HFFc6 (cell line): ENCODE data around the gene TAGLN2. TPM values are rescaled to one million over a fixed set of nuclear protein-coding genes. Genes with fewer than 3 reads are reported as not detected.

Experiments
- DNase-seq: peaks from one replicate; pipeline ENCODE4 v3.0.0-alpha.2; 2018
- H3K27ac Mint-ChIP-seq: 2 replicates; pipeline ENCODE4 v1.8.0; 2020; ENCODE audit warnings: mild to moderate bottlenecking, mixed read lengths
- H3K27me3 Mint-ChIP-seq: 2 replicates; pipeline ENCODE4 v1.8.0; 2021; ENCODE audit warnings: mild to moderate bottlenecking, moderate library complexity, mixed read lengths; ENCODE audit not compliant: insufficient read depth
- H3K36me3 Mint-ChIP-seq: 2 replicates; pipeline ENCODE4 v1.8.0; 2021; ENCODE audit warnings: low read depth, mixed read lengths
- H3K4me1 Mint-ChIP-seq: 2 replicates; pipeline ENCODE4 v1.8.0; 2020; ENCODE audit warnings: low read depth, mixed read lengths
- H3K4me3 Mint-ChIP-seq: 2 replicates; pipeline ENCODE4 v1.8.0; 2020; ENCODE audit warnings: mild to moderate bottlenecking, moderate library complexity, mixed read lengths
- H3K9me3 Mint-ChIP-seq: 2 replicates; pipeline ENCODE4 v1.8.0; 2020; ENCODE audit warnings: mild to moderate bottlenecking, mixed read lengths
- CTCF ChIP-seq: fragments of 200-600 bp; sonication (generic); IDR thresholded peaks from 2 replicates; pipeline ENCODE4 v1.5.0; 2021; ENCODE audit warnings: antibody characterized with exemption, mild to moderate bottlenecking
- total RNA-seq, 6 experiments: library from RNA; stranded (reverse); fragmentation: NEBNext Ultra II Directional; extraction: Animal tissue kit (Norgen Biotek cat#: 25700); gene quantifications; 2 replicates in 1 of 6; 3 replicates in 5 of 6; pipeline ENCODE4 v1.2.3, GENCODE V29; 2021

TAGLN2 gene
- total RNA-seq, 6 experiments from 2014 or later = 560 to 914 (median 815) TPM

GRCh38 chr1:159936273-159936904, 11.1 kb upstream of the TAGLN2 start:
- Mint-ChIP-seq H3K36me3 (no peaks in the 10 kb centered on the region), H3K27ac (no peak overlapping the region), H3K4me1 (peaks cover 7% of the 10 kb centered on the region; the same call in 1 of the 2 replicates), H3K27me3 (peaks cover 23% of the 10 kb centered on the region), H3K9me3 (no peaks in the 10 kb centered on the region), H3K4me3 (no peak overlapping the region)
- TF ChIP-seq CTCF = peak; percentile 100
- DNase-seq = no peak

GRCh38 chr1:159935719-159936272, 10.5 kb upstream of the TAGLN2 start:
- Mint-ChIP-seq H3K27me3 (peaks cover 21% of the 10 kb centered on the region), H3K9me3 (no peaks in the 10 kb centered on the region), H3K36me3 (no peaks in the 10 kb centered on the region), H3K27ac (no peak overlapping the region), H3K4me1 (peaks cover 7% of the 10 kb centered on the region; the same call in 1 of the 2 replicates), H3K4me3 (no peak overlapping the region)
- no peak for TF ChIP-seq CTCF
- no peak for DNase-seq

GRCh38 chr1:159935305-159935704, 10.0 kb upstream of the TAGLN2 start:
- H3K27me3 Mint-ChIP-seq = peaks cover 21% of the 10 kb centered on the region
- no peaks in the 10 kb centered on the region for H3K36me3 Mint-ChIP-seq
- H3K9me3 Mint-ChIP-seq = no peaks in the 10 kb centered on the region
- no peak for TF ChIP-seq CTCF
- H3K4me3 Mint-ChIP-seq = no peak overlapping the region
- DNase-seq = no peak
- H3K27ac Mint-ChIP-seq = no peak overlapping the region
- H3K4me1 Mint-ChIP-seq = peaks cover 7% of the 10 kb centered on the region; the same call in 1 of the 2 replicates

- no peak for DNase-seq
- Mint-ChIP-seq H3K27ac (no peak overlapping the region), H3K9me3 (no peaks in the 10 kb centered on the region), H3K4me1 (peaks cover 7% of the 10 kb centered on the region; the same call in 1 of the 2 replicates), H3K27me3 (peaks cover 21% of the 10 kb centered on the region), H3K36me3 (no peaks in the 10 kb centered on the region), H3K4me3 (no peak overlapping the region)
- no peak for TF ChIP-seq CTCF
These were observed 9.1 kb upstream of the TAGLN2 start for GRCh38 chr1:159934136-159935039.

GRCh38 chr1:159933347-159933746, 8.0 kb upstream of the TAGLN2 start:
- Mint-ChIP-seq H3K4me3 (no peak overlapping the region), H3K27ac (no peak overlapping the region), H3K9me3 (no peaks in the 10 kb centered on the region), H3K4me1 (peaks cover 5% of the 10 kb centered on the region; the same call in 1 of the 2 replicates), H3K27me3 (peaks cover 13% of the 10 kb centered on the region), H3K36me3 (no peaks in the 10 kb centered on the region)
- no peak for TF ChIP-seq CTCF
- DNase-seq = no peak
